Measurements from ENCODE around the gene PARVB. TPM values are rescaled to one million over a fixed set of nuclear protein-coding genes. Genes with fewer than 3 reads are reported as not detected.

PARVB gene
- polyA plus RNA-seq, 3 donors: 20.8 to 24.2 (median 23.5) TPM

DNA sequence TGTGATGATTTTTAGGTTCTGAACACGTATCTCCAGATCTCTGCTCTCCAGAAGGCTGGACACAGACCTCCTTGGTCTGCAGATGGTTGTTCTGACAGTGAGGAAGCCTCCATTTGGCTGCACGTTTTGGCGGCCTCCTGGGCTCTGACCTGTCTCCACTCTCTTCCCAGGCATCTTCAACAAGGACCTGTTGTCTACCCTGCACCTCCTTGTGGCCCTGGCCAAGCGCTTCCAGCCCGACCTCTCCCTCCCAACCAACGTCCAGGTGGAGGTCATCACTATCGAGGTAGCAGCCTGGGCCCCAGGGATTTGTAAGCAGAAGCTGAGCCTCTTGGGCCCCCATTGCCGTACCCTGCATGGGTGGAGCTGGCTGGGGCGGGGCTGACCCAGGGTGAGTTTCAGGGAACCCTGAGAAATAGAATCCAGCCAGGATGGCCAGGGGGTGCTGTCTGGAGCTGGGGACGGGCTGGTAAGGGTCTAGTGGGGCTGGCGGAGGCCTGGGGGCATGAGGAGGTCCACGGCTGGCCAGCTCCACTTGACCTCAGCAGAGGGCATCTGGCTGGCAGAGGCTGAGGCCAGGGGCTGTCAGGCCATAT, 166.4 kb downstream of the PARVB start:
- DNase-seq (ENCODE audit: low read depth in 3 of 3, low spot score in 2 of 3): no peak

DNA sequence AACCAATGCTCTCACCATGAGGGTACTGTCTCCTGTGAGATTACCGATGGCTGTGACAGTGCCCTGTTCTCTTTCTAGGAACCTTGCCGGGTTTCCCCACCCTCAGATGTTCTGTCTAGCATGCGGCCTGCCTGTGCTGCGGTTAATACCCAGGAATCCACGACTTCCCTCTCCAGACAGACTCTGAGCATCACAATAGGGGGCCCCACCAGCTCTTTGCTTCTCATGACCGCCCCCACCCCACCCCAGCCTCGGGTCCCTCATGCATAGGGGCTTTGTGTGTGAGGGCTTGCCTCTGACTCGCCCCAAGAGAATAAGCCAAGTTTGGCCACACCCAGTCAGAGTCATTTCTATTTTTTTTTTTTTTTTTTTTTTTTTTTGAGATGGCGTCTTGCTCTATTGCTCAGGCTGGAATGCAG, 166.9 kb downstream of the PARVB start:
- no peak for DNase-seq (ENCODE audit: low read depth in 3 of 3, low spot score in 2 of 3)

DNA sequence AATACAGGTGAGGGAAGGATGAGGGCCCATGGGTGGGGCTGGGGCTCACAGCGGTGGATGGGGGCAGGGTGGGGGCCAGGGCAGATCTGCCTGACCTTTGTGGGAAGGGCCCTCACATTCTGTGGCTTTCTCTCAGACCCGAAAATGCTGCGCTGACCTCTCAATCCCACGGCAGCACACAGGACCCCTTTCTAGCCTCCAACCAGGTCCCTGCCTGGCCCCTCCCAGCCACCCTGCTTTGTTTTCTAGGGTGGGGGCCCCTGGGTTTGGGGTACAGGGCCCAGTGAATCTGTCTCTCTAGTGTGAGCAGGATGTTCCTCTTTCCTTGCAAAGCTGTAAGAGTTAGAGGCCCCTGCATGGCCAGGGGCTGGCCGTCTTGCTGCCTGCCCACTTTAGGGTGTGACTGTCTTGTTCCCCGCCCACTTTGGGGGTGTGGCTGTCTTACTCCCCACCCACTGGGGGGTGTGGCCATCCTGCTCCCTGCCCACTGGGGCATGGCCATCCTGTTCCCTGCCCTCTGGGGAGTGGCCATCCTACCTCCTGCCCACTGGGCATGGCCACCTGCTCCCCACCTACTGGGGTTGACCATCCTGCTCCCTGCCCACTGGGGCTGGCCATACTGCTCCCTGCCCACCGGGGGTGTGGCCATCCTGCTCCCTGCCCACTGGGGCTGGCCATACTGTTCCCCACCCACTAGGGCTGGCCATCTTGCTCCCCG, 168.2 kb downstream of the PARVB start:
- DNase-seq (ENCODE audit: low read depth in 3 of 3, low spot score in 2 of 3): no peak

DNA sequence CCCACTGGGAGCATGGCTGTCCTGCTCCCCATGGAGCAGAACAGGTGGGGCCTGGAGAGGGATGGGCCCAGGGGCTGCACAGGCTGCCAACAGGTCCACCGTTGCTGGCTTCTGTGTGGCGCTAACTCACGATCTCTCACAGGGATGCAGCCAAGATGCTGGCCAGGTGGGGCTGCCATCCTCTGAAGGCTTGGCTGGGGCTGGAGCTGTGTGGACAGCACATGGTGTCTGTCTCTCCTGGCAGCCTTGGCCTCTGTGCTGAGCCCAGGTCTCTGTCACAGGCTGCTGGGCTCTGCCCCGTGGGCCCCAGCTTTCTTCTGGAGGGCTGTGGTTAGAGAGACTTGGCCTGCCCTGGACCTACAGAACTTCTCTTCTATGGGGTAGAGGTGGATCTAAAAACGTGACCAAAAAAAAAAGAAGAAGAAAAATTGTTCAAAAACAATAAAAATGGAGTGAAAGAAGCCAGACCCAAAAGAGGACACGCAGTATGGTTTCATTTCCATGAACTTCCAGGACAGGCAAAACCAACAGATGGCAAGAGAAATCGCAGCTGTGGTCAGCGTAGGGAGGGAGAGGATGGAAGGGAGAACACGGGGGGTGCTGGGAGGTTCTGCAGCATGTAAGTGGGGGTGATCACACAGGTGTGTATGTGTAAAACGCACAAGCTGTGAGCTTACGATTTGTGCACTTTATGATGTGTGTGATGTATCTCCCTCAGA, 168.9 kb downstream of the PARVB start:
- DNase-seq (ENCODE audit: low read depth in 3 of 3, low spot score in 2 of 3): no peak

DNA sequence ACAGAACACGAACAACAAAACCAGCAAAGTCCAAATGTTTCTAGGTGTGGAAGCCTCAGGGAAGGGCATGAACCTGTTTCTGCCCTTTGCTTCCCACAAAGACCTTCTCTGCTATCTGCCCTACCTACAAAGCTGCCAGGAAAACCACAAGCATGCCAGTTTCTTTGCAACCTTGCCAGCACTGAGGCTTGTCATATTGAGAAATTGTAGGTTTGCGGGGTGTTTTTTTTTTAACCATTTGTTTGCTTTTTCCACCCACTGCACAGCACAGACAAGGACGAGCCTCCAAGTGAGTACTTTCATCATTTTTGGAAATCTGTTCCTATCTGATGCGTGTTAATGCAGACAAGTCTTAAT, 169.4 kb downstream of the PARVB start:
- DNase-seq (ENCODE audit: low read depth in 3 of 3, low spot score in 2 of 3): no peak

DNA sequence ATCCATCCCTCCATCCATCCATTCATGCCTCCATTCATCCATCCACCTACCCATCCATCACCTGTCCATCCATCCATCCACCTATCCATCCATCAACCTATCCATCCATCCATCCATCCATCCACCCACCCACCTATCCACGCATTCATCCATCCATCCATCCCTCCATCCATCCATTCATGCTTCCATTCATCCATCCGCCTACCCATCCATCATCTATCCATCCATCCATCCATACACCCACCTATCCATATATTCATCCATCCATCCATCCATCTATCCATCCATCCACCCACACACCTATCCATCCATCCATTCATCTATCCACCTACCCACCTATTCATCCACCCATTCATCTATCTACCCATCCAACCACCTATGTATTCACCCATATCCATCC, 170.5 kb downstream of the PARVB start:
- DNase-seq (ENCODE audit: low read depth in 3 of 3, low spot score in 2 of 3): no peak

DNA sequence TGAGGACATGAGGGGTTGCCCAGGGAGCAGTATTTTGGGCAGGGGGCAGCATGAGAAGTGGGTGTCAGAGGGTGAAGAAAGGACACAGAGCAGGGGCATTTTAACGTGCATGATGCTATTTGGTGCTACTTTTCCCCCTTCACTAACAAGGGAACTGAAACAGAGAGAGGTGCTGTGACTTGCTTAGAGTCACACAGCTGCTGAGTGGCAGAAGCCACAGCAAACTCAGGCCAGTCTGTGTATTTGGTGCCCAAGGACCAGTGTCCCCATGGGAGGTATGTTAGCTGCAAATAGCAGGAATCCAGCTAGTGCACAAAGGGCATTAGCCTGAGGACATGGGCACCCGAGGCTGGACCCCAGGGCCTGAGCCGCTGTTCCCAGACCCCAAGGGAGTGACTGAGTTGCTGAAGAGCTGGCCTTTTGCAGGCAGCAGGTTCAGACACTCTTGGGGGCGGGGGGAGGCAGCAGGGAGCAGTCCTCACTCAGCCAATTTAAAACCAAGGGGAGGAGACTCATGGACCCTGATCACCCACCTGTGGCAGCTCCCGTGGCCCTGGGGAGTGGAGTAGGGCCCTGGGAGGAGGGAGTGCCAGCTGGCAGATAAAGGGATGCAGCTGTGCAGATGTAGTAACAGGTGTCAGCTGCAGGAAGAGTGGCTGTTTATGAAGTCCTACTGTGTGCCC, 171.2 kb downstream of the PARVB start:
- no peak for DNase-seq (ENCODE audit: low read depth in 3 of 3, low spot score in 2 of 3)

DNA sequence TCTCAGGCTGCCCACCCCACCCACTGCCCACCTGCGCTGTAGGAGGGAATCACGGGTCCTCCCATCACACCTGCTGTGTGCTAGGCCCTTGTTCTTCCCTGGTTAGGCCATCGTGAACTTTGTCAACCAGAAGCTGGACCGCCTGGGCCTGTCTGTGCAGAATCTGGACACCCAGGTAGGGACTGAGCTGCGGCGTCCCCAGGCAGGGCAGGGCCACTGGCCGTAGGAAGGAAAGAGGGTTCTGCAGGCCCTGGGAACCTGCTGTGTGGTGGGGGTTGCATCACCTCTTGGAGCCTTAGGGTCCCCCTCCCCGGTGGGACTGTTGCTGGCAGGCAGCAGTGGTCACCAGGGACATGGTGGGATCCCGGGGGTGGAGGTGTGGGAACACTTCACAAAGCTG, 172.1 kb downstream of the PARVB start:
- no peak for DNase-seq (ENCODE audit: low read depth in 3 of 3, low spot score in 2 of 3)

DNA sequence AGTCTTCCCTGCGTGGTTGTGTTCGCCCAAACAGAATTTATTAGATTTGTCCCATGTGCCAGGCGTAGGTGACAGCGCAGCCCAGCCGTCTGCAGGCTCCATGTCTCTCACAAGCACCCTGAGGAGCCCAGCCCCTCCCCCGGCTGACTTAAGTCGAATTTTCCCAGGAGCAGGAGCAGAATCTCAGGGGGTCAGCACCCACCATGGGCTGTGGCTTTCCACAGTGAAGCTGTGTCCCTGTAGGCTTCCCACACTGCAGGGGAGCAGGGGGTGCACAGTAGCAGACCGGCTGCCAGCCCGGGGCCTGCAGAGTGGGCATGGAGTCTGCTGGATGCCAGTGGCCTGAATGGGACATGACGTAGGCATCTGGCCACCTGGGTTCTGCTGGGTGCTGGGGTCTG, 172.6 kb downstream of the PARVB start:
- DNase-seq (ENCODE audit: low read depth in 3 of 3, low spot score in 2 of 3): no peak

DNA sequence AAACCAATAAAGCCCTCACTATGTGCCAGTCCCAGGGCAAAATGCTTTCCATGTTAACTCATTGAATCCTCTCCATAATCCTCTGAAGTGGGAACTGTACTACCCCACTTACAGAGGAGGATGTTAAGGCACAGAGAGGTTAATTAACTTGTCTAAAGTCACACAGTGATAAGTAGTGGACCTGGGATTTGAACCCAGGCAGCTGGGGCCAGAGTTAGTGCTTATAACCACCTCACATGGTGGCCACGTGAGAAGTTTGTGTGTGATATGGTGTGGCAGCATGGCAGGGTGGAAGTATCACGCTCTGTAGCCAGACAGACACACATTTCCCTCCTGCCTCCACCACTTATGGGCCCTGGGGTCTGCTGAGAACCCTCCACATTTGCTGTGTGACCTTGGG, 173.2 kb downstream of the PARVB start:
- DNase-seq (ENCODE audit: low read depth in 3 of 3, low spot score in 2 of 3): no peak

DNA sequence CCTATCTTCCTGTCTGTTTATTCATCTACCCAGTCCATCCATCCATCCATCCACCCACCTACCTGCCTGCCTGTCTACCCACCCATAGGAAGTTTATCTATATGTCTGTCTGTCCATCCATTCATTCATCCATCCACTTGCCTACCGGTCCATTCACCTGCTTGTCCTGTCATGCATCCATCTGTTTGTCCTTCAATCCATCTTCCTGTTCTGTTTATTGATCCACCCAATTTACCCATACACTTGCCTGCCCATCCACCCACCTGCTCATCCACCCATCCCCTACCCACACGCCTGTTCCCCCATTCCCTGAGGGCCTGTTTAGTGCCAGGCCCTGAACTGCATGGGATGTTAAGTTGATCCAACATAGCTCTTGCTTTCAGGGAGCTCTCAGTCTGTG, 175.1 kb downstream of the PARVB start:
- DNase-seq (ENCODE audit: low read depth in 3 of 3, low spot score in 2 of 3): no peak

DNA sequence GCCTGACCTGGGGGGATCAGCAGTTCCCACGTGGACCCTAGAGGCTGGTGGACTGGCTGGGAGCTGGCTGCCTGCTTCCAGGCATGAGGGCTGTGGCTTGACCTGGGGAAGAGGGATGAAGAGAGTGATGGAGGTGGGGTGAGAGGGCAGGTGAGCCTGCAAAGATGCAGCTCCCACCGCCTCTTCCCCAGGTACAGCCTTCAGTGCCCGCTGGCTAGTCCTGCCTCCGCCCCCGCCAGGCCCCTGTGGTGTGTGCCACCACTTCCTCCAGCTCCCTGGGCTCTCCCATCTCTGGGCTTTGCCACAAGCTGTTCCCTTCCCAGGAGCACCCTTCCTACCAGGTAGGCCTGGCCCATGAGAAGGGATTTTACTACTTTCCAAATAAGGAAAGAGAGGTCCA, 175.8 kb downstream of the PARVB start:
- DNase-seq (ENCODE audit: low read depth in 3 of 3, low spot score in 2 of 3): no peak

DNA sequence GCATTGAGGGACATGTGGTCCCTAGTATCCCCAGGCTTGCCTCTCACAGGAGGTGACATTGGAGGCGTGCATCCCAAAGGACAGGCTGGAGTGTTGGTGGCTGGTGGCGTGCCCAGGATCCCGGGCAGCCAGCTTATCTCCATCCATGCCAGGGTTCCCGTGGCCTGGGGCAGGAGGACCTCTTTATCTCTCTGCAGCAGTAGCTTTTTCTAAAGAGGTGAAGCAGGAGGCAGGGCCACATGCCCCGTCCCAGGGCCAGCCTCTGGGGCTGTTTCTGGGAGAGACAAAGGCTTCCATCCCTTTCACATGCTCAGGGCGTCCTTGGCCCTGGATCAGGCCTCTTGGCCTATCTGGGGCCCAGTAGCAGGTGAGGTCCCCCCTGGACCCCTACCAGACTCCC, 176.3 kb downstream of the PARVB start:
- no peak for DNase-seq (ENCODE audit: low read depth in 3 of 3, low spot score in 2 of 3)

DNA sequence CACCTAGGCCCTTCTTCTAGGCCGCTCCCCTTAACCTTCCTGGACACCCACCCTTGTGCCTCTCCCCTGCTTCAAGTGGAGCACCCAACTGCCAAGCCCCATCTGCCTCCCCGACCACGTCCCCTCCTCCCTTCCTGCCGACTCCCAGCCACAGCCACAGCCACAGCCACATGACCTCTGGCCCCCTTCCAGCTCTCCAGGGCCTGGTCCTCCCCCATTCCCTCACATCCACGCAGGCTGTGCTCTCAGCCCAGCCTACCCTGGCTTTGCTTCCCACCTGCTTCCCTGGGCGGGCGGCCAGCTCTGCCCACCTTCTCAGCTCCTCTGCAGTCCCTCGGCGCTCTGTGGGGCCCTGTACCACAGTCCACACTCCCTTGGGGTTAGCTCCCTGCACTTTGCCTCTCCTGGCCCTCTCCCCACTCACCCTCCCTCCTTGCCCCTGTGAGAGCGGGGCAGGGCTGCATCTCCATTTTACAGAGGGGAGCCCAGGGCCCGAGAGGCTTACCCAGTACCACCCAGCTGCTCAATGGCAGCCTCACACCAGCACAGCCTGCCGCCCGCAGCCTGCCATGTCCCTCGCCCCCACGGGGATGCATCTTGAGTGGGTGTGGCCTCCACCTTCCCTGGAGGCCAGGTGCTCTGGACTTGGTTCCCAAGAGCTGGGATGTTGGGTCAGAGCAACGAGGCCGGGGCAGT, 176.9 kb downstream of the PARVB start:
- DNase-seq (ENCODE audit: low read depth in 3 of 3, low spot score in 2 of 3): no peak

DNA sequence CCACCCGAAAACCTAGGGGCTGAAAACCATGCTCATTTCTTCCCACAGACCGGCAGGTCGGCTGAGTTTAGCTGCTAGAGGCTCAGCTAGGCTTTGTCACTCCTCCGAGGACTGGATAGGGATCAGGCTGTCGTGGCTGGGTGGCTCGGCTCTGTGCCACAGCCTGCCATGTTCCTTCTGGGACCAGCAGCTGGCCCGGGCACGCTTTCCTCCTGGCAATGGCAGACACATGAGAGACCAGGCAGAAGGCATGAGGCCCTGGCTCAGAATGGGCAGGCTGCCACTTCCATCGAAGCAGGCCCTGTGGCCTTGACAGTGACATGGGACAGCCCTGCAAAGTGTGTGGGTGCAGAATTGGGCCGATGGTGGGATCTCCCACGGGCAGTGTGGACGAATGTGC, 177.6 kb downstream of the PARVB start:
- DNase-seq (ENCODE audit: low read depth in 3 of 3, low spot score in 2 of 3): no peak

DNA sequence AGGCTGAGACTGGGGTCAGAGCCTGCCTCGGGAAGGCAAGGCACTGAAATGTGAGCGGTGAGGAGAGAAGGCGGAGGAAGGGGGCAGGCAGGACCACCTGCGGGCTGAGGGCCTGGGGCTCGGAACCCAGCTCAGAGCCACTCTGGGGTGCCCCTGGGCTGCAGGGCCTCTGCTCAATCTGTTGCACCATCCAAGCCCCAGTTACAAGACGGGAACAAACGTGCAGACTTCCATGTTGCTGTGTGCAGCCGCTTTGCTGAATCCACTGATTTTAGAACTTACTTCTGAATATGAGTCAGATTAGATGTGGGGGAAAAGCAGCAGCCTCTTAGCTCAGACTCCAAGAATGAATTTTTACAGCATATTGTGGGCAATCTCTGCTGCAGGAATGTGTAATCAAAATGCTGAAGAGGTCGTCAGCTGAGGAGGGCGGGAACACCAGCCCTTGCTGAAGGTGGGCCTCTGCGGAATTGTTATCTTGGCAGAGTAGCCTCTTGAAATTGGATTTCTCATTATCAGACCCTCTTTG, 178.2 kb downstream of the PARVB start:
- no peak for DNase-seq (ENCODE audit: low read depth in 3 of 3, low spot score in 2 of 3)

DNA sequence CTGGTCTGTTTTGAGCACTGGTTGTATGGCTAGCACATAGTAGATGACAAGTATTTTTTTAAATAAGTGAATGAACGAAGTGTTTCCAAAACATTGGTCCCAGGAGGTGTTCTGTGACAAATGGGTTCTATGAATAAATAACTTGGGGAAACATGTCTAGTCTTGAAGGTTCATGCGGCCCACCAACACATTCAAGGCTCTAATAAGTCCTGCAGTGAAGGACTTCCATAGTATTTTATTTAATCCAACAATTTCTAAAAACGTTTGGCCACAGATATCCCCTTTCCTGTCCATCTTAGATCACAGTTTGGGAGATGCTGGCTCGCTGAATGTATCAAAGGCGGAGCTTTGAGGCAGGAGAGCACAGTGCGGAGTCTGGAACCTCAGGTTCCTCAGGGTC, 179.1 kb downstream of the PARVB start:
- no peak for DNase-seq (ENCODE audit: low read depth in 3 of 3, low spot score in 2 of 3)

DNA sequence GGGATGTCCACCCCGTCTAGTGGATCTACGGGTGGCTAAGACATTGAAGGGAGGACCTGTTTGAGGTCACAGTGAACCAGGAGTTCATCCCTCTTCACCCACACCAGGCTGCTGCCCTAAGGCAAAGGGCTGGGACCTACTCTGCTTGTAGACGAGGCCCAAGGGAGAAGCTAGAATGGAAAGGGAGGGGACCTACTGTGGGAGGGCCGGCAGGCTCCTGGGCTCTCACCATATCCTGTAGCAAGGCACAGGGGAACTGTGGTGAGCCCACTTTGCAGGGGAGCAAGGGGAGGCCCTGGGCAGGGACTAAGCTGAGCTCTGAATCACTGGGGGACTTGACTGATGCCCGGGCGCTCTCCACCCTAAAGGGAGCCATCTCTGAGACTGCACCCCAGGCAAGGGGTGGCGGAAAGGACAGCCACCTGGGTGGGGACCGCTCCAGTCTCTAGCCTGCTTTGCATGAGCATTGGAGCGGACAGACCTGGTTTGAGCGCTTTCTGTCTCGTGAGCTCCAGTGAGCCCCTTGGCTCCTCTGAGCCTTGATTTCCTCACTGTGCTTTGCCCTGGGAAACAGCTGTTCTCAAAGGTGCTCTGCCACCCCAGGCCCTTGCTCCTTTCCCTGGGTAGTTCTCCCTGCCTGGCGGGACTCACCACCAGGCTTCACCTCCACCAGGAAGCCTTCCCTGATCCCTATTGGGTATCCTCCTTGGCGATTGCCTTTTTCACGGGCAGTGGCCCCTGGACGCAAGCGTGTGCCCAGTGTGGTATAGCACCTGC, 180.8 kb downstream of the PARVB start:
- DNase-seq (ENCODE audit: low read depth in 3 of 3, low spot score in 2 of 3): no peak

DNA sequence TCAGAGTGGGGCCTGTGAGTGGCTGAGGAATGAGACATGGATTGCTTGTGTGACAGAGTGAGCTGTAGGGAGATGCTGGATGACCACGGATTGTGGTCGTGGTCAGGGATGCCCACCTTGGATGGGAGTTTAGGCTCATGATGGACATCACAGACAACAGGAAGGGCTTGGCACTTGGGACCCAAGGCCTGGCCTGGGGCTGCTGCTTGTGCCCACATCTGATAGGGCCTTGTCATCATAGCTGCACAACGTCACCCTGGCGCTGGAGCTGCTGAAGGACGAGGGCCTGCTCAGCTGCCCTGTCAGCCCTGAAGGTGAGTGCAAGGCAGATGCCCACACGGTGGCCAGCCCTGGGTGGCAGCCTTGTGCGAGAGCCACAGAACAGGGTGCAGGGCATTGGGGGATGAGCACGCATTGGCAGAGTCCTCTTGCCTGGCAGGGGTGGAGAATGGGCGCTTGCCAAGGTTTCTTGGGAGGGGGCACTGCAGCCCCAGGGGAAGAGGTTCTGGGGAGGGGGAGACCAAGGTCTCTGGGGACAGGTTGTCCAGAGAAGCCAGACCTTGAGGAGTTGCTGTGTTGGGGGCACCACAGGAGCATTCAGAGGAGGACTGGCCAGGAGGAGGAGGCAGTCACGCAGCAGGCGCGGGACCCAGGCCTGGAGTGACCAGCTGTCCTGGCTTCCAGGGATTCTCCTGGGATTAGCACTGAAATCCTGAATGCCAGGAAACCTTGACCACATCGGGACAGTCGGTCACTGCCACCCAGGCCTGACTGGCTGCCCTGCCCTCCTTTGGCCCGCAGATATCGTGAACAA, 181.6 kb downstream of the PARVB start:
- no peak for DNase-seq (ENCODE audit: low read depth in 3 of 3, low spot score in 2 of 3)
